Neural cell (in vitro differentiated cells): Measurements from ENCODE around the gene ICAM2. TPM values are rescaled to one million over a fixed set of nuclear protein-coding genes. Genes with fewer than 3 reads are reported as not detected.

Source experiments
- H2AFZ ChIP-seq: fragments of 200-600, 300-800 bp; sonication (generic), shearing (Covaris generic); 2 replicates; pipeline ENCODE4 v1.6.0; 2014; ENCODE audit warnings: low read depth, mild to moderate bottlenecking, antibody characterized with exemption, low read length, moderate library complexity
- H3F3A ChIP-seq: fragments of 200-600 bp; shearing (Covaris generic); 2 replicates; pipeline ENCODE4 v1.6.1; 2016; ENCODE audit warnings: mild to moderate bottlenecking, moderate library complexity, mixed read lengths, antibody characterized with exemption, low read length; ENCODE audit not compliant: insufficient read depth, poor library complexity, severe bottlenecking
- H3K27ac ChIP-seq: fragments of 200-600, 300-800 bp; sonication (generic), shearing (Covaris generic); 2 replicates; pipeline ENCODE4 v1.5.1; 2014; ENCODE audit warnings: mild to moderate bottlenecking, low read length, moderate library complexity
- H3K27me3 ChIP-seq: fragments of 300-800, 200-600 bp; sonication (generic), shearing (Covaris generic); 2 replicates; pipeline ENCODE4 v1.6.0; 2014; ENCODE audit warnings: mild to moderate bottlenecking, low read depth, low read length, moderate library complexity; ENCODE audit not compliant: insufficient read depth
- H3K36me3 ChIP-seq: fragments of 300-800, 200-600 bp; sonication (generic), shearing (Covaris generic); 2 replicates; pipeline ENCODE4 v1.5.1; 2014; ENCODE audit warnings: mild to moderate bottlenecking, antibody characterized with exemption, low read length, moderate library complexity; ENCODE audit not compliant: insufficient read depth
- H3K4me2 ChIP-seq: fragments of 300-800, 200-600 bp; sonication (generic), shearing (Covaris generic); 2 replicates; pipeline ENCODE4 v1.6.0; 2014; ENCODE audit warnings: mild to moderate bottlenecking, low read length
- H3K4me3 ChIP-seq: fragments of 300-800, 200-600 bp; sonication (generic), shearing (Covaris generic); 2 replicates; pipeline ENCODE4 v1.5.1; 2014; ENCODE audit warnings: mild to moderate bottlenecking, low read length, moderate library complexity
- H3K79me2 ChIP-seq: fragments of 200-600 bp; shearing (Covaris generic); replicated peaks from 2 replicates; pipeline ENCODE4 v1.6.0; 2014; ENCODE audit warnings: mild to moderate bottlenecking, low read length, moderate library complexity; ENCODE audit not compliant: insufficient read depth
- H3K9ac ChIP-seq: fragments of 300-800, 200-600 bp; sonication (generic), shearing (Covaris generic); 2 replicates; pipeline ENCODE4 v1.6.1; 2016; ENCODE audit warnings: mild to moderate bottlenecking, low read length, mixed read lengths
- H3K9me2 ChIP-seq: fragments of 200-600 bp; shearing (Covaris generic); 2 replicates; pipeline ENCODE4 v1.6.1; 2016; ENCODE audit warnings: mild to moderate bottlenecking, low read length, mixed read lengths; ENCODE audit not compliant: insufficient read depth
- H3K9me3 ChIP-seq: fragments of 200-600, 300-800 bp; sonication (generic), shearing (Covaris generic); 2 replicates; pipeline ENCODE4 v1.6.1; 2016; ENCODE audit warnings: mild to moderate bottlenecking, mixed run types, low read length, moderate library complexity, mixed read lengths
- H4K20me1 ChIP-seq: fragments of 200-600 bp; shearing (Covaris generic); 2 replicates; pipeline ENCODE4 v1.6.1; 2016; ENCODE audit warnings: mild to moderate bottlenecking, mixed run types; ENCODE audit not compliant: insufficient read depth
- EP300 ChIP-seq: fragments of 450-650 bp; conservative IDR thresholded peaks from 2 replicates; pipeline ENCODE4 v1.6.1; 2014; ENCODE audit warnings: antibody characterized with exemption, mild to moderate bottlenecking, moderate library complexity; ENCODE audit not compliant: poor library complexity, severe bottlenecking
- EZH2 ChIP-seq: fragments of 200-600, 300-800 bp; shearing (Covaris generic), sonication (generic); IDR thresholded peaks from 2 replicates; pipeline ENCODE4 v1.6.1; 2014; ENCODE audit warnings: antibody characterized with exemption, low read length, borderline replicate concordance, mild to moderate bottlenecking; ENCODE audit not compliant: insufficient read depth, poor library complexity, severe bottlenecking
- MXI1 ChIP-seq: fragments of 450-650 bp; conservative IDR thresholded peaks from 2 replicates; pipeline ENCODE4 v1.6.1; 2014; ENCODE audit warnings: antibody characterized with exemption, mild to moderate bottlenecking; ENCODE audit not compliant: poor library complexity, severe bottlenecking
- POLR2AphosphoS5 ChIP-seq: IDR thresholded peaks from 2 replicates; pipeline ENCODE4 v1.6.1; 2012
- RAD21 ChIP-seq: fragments of 450-650 bp; conservative IDR thresholded peaks from 2 replicates; pipeline ENCODE4 v1.6.1; 2014; ENCODE audit warnings: antibody characterized with exemption, mild to moderate bottlenecking, moderate library complexity
- SMC3 ChIP-seq: fragments of 450-650 bp; conservative IDR thresholded peaks from 2 replicates; pipeline ENCODE4 v1.6.1; 2014; ENCODE audit warnings: antibody characterized with exemption, mild to moderate bottlenecking, moderate library complexity; ENCODE audit not compliant: poor library complexity
- TAF1 ChIP-seq: IDR thresholded peaks from 2 replicates; pipeline ENCODE4 v1.6.1; 2012; ENCODE audit warnings: low read depth
- polyA plus RNA-seq: library from polyadenylated mRNA; depleted of rRNA; stranded (reverse); fragments of >200 nt; gene quantifications from 2 replicates; pipeline ENCODE4 v1.2.3, GENCODE V29; 2014
- TF ChIP-seq, protein P1 (sequence below): IDR thresholded peaks from 2 replicates; pipeline ENCODE4 v1.6.1; 2012; ENCODE audit warnings: borderline replicate concordance
- TF ChIP-seq, protein P2 (sequence below): fragments of 450-650 bp; IDR thresholded peaks from 2 replicates; pipeline ENCODE4 v1.5.1; 2014; ENCODE audit warnings: antibody characterized with exemption, mild to moderate bottlenecking, moderate library complexity; ENCODE audit not compliant: poor library complexity, severe bottlenecking

Gene ICAM2
- polyA plus RNA-seq, 1 donor from 2014 or later, result not detected

DNA sequence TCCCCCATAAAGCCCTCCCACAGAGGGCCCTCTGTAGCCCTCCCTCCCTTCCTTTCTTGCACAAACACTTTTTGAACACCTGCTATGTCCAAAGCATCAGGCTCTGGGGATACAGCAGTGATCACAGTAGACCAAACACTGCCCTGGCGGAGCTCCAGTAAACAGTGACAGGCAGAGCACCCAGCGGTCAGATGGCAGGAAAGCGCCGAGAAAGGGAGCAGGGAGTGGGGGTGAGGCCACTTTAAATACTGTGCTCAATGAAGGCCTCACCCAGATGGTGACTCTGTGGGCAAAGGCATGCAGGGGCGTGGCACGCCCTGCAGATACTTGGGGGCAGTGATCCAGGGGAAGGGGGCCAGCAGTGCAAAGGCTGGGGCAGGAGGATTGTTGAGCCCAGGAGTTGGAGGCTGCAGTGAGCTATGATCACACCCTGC, 14.7 kb downstream of the ICAM2 start (continued):
- TF ChIP-seq EZH2 (no peak), RAD21 (no peak), POLR2AphosphoS5 (no peak), EP300 (no peak), TAF1 (no peak)

DNA sequence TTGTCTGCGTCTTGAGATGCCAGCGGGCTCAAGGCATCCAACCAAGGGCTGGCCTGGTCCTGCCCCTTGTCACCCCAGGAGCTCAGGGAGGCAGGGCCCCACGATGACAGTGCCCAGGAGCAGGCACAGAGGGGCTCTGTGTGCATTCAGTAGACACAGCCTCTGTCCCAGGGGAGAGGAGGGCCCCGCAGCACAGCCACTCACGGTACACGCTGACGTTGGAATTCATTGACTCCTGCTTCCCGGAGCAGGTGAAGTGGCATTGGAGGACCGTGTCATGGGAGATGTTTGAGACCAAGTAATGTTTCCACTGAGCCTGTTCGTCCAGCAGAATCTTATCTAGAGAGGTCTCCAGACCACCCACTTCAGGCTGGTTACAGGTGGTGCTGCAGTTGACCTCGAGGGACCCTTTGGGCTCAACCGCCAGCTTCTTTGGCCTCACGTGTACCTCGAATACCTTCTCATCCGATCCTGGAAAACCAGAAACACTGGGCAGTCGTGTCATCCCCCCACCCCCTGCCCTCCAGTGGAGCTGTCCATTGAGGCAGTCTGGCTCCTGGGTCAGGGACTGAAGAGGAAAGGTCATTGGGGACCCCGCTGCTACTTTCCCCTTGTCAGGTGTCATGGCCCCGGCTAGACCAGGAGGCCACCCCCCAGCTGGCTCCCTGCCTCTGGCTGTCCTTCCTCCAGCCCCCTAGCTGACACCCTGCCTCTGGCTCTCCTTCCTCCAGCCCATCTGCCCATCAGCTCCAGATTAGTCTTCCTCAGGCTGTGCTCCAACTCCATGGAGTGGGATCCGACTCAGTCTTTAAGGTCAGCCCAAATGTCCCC, 15.3 kb downstream of the ICAM2 start:
- H3K9me2 ChIP-seq, result no peaks in the 10 kb centered on the region
- no peak overlapping the region for H3K4me3 ChIP-seq
- H3K9ac ChIP-seq, result no peak overlapping the region
- H3K27ac ChIP-seq, result no peak overlapping the region
- TF ChIP-seq RAD21, result no peak
- no peak for TF ChIP-seq MXI1
- H3F3A ChIP-seq, result no peaks in the 10 kb centered on the region
- H4K20me1 ChIP-seq, result no peaks in the 10 kb centered on the region
- no peaks in the 10 kb centered on the region for H3K27me3 ChIP-seq
- no peaks in the 10 kb centered on the region for H3K9me3 ChIP-seq
- no peaks in the 10 kb centered on the region for H3K79me2 ChIP-seq
- no peaks in the 10 kb centered on the region for H3K36me3 ChIP-seq
- no peak overlapping the region for H2AFZ ChIP-seq
- H3K4me2 ChIP-seq, result no peak overlapping the region

DNA sequence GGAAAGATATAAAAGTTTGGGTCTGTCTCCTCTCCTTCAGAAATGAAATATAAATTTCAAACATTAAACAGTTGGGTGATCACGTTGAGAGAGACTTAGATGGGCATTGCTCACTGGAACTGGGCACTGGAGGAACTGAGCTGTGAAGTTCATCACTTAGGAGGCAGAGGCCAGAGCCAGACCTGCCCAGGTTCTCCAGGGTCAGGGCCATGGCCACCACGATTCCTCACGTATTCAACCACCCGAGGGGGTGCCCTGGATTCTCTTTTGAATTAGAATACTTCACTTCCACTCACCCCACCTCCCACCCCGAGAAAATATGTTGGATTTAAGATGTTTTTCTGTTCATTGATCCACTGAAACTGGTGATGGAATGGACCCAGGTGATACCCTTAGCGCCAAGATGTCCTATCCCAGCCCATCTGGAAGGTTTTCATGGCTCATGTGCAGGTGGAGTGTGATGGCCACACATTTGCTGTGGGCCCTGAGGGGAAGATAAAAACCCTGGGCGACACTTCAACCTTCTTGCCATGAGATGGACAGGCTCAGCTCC, 16.1 kb downstream of the ICAM2 start:
- TF ChIP-seq EP300 (no peak), POLR2AphosphoS5 (no peak), RAD21 (no peak), MXI1 (no peak), SMC3 (no peak), EZH2 (no peak), TAF1 (no peak)
- TF ChIP-seq, protein P1, sequence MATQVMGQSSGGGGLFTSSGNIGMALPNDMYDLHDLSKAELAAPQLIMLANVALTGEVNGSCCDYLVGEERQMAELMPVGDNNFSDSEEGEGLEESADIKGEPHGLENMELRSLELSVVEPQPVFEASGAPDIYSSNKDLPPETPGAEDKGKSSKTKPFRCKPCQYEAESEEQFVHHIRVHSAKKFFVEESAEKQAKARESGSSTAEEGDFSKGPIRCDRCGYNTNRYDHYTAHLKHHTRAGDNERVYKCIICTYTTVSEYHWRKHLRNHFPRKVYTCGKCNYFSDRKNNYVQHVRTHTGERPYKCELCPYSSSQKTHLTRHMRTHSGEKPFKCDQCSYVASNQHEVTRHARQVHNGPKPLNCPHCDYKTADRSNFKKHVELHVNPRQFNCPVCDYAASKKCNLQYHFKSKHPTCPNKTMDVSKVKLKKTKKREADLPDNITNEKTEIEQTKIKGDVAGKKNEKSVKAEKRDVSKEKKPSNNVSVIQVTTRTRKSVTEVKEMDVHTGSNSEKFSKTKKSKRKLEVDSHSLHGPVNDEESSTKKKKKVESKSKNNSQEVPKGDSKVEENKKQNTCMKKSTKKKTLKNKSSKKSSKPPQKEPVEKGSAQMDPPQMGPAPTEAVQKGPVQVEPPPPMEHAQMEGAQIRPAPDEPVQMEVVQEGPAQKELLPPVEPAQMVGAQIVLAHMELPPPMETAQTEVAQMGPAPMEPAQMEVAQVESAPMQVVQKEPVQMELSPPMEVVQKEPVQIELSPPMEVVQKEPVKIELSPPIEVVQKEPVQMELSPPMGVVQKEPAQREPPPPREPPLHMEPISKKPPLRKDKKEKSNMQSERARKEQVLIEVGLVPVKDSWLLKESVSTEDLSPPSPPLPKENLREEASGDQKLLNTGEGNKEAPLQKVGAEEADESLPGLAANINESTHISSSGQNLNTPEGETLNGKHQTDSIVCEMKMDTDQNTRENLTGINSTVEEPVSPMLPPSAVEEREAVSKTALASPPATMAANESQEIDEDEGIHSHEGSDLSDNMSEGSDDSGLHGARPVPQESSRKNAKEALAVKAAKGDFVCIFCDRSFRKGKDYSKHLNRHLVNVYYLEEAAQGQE, result no peak
- TF ChIP-seq, protein P2, sequence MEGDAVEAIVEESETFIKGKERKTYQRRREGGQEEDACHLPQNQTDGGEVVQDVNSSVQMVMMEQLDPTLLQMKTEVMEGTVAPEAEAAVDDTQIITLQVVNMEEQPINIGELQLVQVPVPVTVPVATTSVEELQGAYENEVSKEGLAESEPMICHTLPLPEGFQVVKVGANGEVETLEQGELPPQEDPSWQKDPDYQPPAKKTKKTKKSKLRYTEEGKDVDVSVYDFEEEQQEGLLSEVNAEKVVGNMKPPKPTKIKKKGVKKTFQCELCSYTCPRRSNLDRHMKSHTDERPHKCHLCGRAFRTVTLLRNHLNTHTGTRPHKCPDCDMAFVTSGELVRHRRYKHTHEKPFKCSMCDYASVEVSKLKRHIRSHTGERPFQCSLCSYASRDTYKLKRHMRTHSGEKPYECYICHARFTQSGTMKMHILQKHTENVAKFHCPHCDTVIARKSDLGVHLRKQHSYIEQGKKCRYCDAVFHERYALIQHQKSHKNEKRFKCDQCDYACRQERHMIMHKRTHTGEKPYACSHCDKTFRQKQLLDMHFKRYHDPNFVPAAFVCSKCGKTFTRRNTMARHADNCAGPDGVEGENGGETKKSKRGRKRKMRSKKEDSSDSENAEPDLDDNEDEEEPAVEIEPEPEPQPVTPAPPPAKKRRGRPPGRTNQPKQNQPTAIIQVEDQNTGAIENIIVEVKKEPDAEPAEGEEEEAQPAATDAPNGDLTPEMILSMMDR, result no peak
- H4K20me1 ChIP-seq, result no peaks in the 10 kb centered on the region
- H3K36me3 ChIP-seq, result no peaks in the 10 kb centered on the region
- no peak overlapping the region for H3K27ac ChIP-seq
- H3K4me3 ChIP-seq, result no peak overlapping the region
- no peaks in the 10 kb centered on the region for H3F3A ChIP-seq
- H3K79me2 ChIP-seq, result no peaks in the 10 kb centered on the region
- H3K9me3 ChIP-seq, result no peaks in the 10 kb centered on the region
- H3K9ac ChIP-seq, result no peak overlapping the region
- no peaks in the 10 kb centered on the region for H3K27me3 ChIP-seq
- no peaks in the 10 kb centered on the region for H3K9me2 ChIP-seq
- H2AFZ ChIP-seq, result no peak overlapping the region
- H3K4me2 ChIP-seq, result no peak overlapping the region
